ENCODE measurements around the gene NOL3. TPM values are rescaled to one million over a fixed set of nuclear protein-coding genes. Genes with fewer than 3 reads are reported as not detected.

NOL3 gene
- total and polyA plus RNA-seq, 5 experiments from 2014 or later, result 0.70 to 1.6 TPM; not detected in 3

GRCh38 chr16:67206129-67206837, 35.9 kb downstream of the NOL3 start:
- POLR2A ChIA-PET, result interaction anchor here (0.5 to 2.6 kb wide), 3 partner anchors 9 to 101 kb away, joined by 3 to 10 read pairs (median 3); no protein-coding TSS in a partner anchor
- Mint-ChIP-seq H3K27me3 (no peaks in the 10 kb centered on the region), H3K4me1 (peaks cover 0 to 3% (median under 1%) of the 10 kb centered on the region in 4 donors), H3K27ac (peak overlapping the region in 5 of 10 donors; percentile 23 to 74 (median 64)), H3K36me3 (peaks cover 0 to 5% (median 0%) of the 10 kb centered on the region in 3 donors), H3K4me3 (peak overlapping the region in 1 of 10 donors; percentile 29), H3K9me3 (no peaks in the 10 kb centered on the region)
- ATAC-seq (no peak), DNase-seq (no peak)

GRCh38 chr16:67206838-67207248, 36.5 kb downstream of the NOL3 start:
- DNase-seq (no peak), ATAC-seq (no peak)
- H3K4me3 Mint-ChIP-seq, result no peak overlapping the region
- peak overlapping the region in 1 of 10 donors; percentile 63 for H3K27ac Mint-ChIP-seq
- peaks cover 0 to 3% (median under 1%) of the 10 kb centered on the region in 4 donors for H3K4me1 Mint-ChIP-seq
- no peaks in the 10 kb centered on the region for H3K9me3 Mint-ChIP-seq
- peaks cover 0 to 4% (median 0%) of the 10 kb centered on the region in 3 donors for H3K36me3 Mint-ChIP-seq
- H3K27me3 Mint-ChIP-seq, result no peaks in the 10 kb centered on the region
- POLR2A ChIA-PET, result interaction anchor here (0.5 to 2.6 kb wide), 3 partner anchors 9 to 101 kb away, joined by 3 to 10 read pairs (median 3); no protein-coding TSS in a partner anchor

- Mint-ChIP-seq H3K9me3 (no peaks in the 10 kb centered on the region), H3K27ac (peak overlapping the region in 1 of 10 donors; percentile 63), H3K4me3 (no peak overlapping the region), H3K27me3 (no peaks in the 10 kb centered on the region), H3K4me1 (peaks cover 0 to 3% (median under 1%) of the 10 kb centered on the region in 4 donors), H3K36me3 (peaks cover 0 to 4% (median 0%) of the 10 kb centered on the region in 3 donors)
- POLR2A ChIA-PET, result interaction anchor here (0.7 to 2.6 kb wide), 2 partner anchors 17 to 39 kb away, joined by 3 to 10 read pairs; no protein-coding TSS in a partner anchor
- ATAC-seq (no peak), DNase-seq (no peak)
Measured at GRCh38 chr16:67207249-67208091, 37.1 kb downstream of the NOL3 start.

DNA sequence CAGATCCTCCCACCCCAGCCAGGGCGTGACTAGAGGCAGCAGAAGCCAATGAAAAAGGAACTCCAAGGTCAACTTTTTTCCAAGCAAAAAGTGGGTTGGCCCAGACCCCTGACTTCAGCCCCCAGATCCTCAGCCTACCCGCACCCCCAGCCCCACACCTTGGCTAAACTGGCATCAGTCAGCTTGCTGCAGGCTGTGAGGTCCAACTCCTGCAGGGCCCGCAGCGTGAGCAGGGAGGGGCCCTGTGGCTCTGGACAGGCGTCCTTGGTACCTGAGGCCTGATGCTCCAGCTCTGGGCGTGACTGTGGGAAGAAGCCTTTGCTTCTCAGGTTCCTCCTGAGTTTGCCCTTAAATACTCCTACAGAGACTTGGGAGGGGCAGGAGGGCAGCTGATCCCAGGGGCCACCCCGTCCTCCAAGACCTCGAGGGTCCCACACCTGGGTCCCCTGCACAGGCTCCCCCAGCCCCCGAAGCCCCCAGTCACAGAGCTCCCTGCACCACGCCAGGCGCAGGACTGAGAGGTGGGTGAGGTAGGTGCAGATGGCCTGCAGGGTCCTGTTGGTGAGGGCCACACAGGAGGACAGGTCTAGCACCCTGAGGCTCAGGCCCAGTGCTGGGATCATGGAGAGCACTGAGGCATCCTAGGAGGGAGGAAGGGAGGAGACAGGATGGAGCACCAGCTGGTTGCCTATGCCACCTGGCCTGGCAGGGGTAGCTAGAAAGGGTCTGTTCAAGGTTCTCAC, 38.0 kb downstream of the NOL3 start:
- DNase-seq, result no peak
- Mint-ChIP-seq H3K4me1 (peaks cover 0 to 3% (median under 1%) of the 10 kb centered on the region in 4 donors), H3K27ac (peak overlapping the region in 1 of 10 donors; percentile 52), H3K36me3 (peaks cover 0 to 4% (median 0%) of the 10 kb centered on the region in 3 donors), H3K27me3 (no peaks in the 10 kb centered on the region), H3K9me3 (no peaks in the 10 kb centered on the region), H3K4me3 (no peak overlapping the region)
- POLR2A ChIA-PET, result interaction anchor here (0.5 to 2.6 kb wide), 3 partner anchors 11 to 38 kb away, joined by 3 to 10 read pairs (median 3); no protein-coding TSS in a partner anchor
- no peak for ATAC-seq

- no peak for DNase-seq
- POLR2A ChIA-PET, result no interaction called here
- Mint-ChIP-seq H3K9me3 (no peaks in the 10 kb centered on the region), H3K27me3 (no peaks in the 10 kb centered on the region), H3K4me1 (peaks cover 0 to 3% (median under 1%) of the 10 kb centered on the region in 4 donors), H3K4me3 (no peak overlapping the region), H3K36me3 (peaks cover 0 to 2% (median 0%) of the 10 kb centered on the region in 3 donors), H3K27ac (no peak overlapping the region)
- no peak for ATAC-seq
Measured at GRCh38 chr16:67209565-67209964, 39.2 kb downstream of the NOL3 start.

- Mint-ChIP-seq H3K4me1 (peaks cover 0 to 3% (median under 1%) of the 10 kb centered on the region in 4 donors), H3K4me3 (no peak overlapping the region), H3K27ac (peak overlapping the region in 1 of 10 donors; percentile 75), H3K36me3 (peaks cover 0 to 2% (median 0%) of the 10 kb centered on the region in 3 donors), H3K27me3 (no peaks in the 10 kb centered on the region), H3K9me3 (no peaks in the 10 kb centered on the region)
- ATAC-seq, result no peak
- POLR2A ChIA-PET, result no interaction called here
- no peak for DNase-seq
Measured at GRCh38 chr16:67210069-67210937, 40.0 kb downstream of the NOL3 start.

GRCh38 chr16:67211674-67212073, 41.3 kb downstream of the NOL3 start:
- ATAC-seq (no peak), DNase-seq (no peak)
- Mint-ChIP-seq H3K4me3 (no peak overlapping the region), H3K27me3 (no peaks in the 10 kb centered on the region), H3K27ac (peak overlapping the region in 2 of 10 donors; percentile 57 to 71), H3K36me3 (peaks cover 0 to 4% (median 0%) of the 10 kb centered on the region in 3 donors), H3K4me1 (peaks cover 0 to 14% (median 2%) of the 10 kb centered on the region in 4 donors), H3K9me3 (no peaks in the 10 kb centered on the region)
- POLR2A ChIA-PET, result interaction anchor here (1.2 kb wide), 1 partner anchor 10 kb away, joined by 3 read pairs; no protein-coding TSS in a partner anchor

DNA sequence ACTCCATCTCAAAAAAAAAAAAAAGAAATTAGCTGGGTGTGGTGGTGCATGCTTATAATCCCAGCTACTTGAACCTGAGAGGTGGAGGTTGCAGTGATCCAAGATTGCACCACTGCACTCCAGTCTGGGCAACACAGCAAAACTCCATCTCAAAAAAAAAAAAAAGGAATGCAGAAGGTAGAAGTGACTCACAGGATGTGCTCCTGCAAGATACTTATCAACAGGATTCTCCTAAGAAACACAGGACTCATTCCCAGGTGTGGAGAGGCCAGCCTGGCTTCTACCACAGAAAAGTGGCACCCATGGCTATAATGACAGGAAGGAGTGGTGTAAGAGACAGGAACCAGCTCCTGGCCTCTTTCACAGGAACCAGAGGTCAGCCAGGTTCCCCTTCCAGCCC, 42.4 kb downstream of the NOL3 start:
- peaks cover 0 to 15% (median 0%) of the 10 kb centered on the region in 3 donors for H3K36me3 Mint-ChIP-seq
- no peak for DNase-seq
- H3K9me3 Mint-ChIP-seq, result no peaks in the 10 kb centered on the region
- no peak for ATAC-seq
- H3K27ac Mint-ChIP-seq, result no peak overlapping the region
- no peak overlapping the region for H3K4me3 Mint-ChIP-seq
- H3K4me1 Mint-ChIP-seq, result peaks cover 0 to 17% (median 7%) of the 10 kb centered on the region in 4 donors
- no peaks in the 10 kb centered on the region for H3K27me3 Mint-ChIP-seq
- POLR2A ChIA-PET, result interaction anchor here (1.4 kb wide), 1 partner anchor 13 kb away, joined by 3 read pairs; no protein-coding TSS in a partner anchor

DNA sequence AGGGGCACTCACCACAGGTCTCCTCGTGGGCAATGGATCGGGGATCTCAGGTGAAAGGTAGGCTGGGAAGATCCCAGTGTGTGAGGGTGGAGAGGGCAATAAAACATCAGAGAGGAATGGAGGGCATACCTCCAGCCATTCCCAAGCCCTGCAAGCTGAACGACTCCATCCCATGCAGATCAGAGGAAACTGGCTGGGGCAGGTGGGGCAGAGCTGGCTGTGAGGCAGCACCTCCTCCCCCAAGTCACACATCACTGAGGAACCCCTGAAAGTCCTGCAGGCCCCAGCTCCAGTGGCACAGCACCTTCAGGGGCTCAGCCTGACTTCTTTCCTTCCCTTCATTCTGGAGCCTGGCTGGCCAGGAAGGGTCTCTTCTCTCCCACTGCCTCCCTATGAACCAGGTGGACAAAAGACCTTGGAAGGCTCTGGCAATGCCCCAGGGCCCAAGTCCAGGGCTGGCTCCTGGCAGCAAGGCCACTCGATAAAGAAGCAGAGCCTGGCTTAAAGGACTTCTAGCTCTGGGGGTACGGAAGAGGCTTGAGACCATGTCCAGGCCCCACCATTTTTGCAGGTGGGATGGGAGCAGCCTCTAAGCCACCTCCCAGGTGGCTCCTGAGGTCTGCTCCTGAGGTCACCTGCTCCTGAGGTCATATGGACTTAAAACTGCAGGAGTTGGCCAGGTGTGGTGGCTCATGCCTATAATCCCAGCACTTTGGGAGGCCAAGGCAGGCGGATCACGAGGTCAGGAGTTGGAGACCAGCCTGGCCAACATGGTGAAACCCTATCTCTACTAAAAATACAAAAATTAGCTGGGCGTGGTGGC, 43.1 kb downstream of the NOL3 start:
- peaks cover 0 to 15% (median 0%) of the 10 kb centered on the region in 3 donors for H3K36me3 Mint-ChIP-seq
- no peaks in the 10 kb centered on the region for H3K9me3 Mint-ChIP-seq
- no peaks in the 10 kb centered on the region for H3K27me3 Mint-ChIP-seq
- no peak overlapping the region for H3K27ac Mint-ChIP-seq
- H3K4me3 Mint-ChIP-seq, result no peak overlapping the region
- peaks cover 0 to 17% (median 8%) of the 10 kb centered on the region in 4 donors for H3K4me1 Mint-ChIP-seq
- ATAC-seq, result no peak
- DNase-seq, result no peak
- POLR2A ChIA-PET, result interaction anchor here (1.4 kb wide), 1 partner anchor 13 kb away, joined by 3 read pairs; no protein-coding TSS in a partner anchor

- peak overlapping the region in 2 of 10 donors; percentile 11 to 31 for H3K27ac Mint-ChIP-seq
- POLR2A ChIA-PET, result no interaction called here
Measured at GRCh38 chr16:67215706-67216105, 45.4 kb downstream of the NOL3 start.

More at GRCh38 chr16:67215706-67216105, 45.4 kb downstream of the NOL3 start:
- Mint-ChIP-seq H3K27me3 (no peaks in the 10 kb centered on the region), H3K36me3 (peaks cover 0 to 23% (median 3%) of the 10 kb centered on the region in 3 donors), H3K4me3 (no peak overlapping the region), H3K4me1 (peaks cover 0 to 17% (median 8%) of the 10 kb centered on the region in 4 donors), H3K9me3 (no peaks in the 10 kb centered on the region)
- no peak for DNase-seq
- ATAC-seq, result no peak

Measured in naive thymus-derived CD8-positive, alpha-beta T cell (primary cell).